Measurements from ENCODE around the gene LMNA.

DNA sequence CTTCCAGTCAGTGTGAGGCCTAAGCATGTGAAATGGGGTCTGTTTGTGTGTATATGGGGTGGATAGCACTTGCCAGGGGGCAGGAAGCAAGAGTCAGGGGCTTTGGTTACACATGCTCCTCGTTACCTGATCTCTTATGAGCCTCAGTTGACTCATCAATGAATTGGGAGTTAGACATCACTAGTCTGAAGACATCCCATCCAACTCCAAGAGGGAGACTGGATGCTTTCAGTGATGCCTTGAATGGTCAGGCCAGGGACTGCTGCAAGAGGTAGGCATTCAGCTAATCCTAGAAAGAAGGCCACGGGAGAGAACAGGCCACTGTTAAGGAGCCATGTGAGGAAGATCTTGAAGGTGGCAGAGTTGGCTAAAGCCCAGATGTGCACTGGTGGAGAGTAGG is 47.2 kb upstream of the LMNA start:
- TF ChIP-seq, protein P1, sequence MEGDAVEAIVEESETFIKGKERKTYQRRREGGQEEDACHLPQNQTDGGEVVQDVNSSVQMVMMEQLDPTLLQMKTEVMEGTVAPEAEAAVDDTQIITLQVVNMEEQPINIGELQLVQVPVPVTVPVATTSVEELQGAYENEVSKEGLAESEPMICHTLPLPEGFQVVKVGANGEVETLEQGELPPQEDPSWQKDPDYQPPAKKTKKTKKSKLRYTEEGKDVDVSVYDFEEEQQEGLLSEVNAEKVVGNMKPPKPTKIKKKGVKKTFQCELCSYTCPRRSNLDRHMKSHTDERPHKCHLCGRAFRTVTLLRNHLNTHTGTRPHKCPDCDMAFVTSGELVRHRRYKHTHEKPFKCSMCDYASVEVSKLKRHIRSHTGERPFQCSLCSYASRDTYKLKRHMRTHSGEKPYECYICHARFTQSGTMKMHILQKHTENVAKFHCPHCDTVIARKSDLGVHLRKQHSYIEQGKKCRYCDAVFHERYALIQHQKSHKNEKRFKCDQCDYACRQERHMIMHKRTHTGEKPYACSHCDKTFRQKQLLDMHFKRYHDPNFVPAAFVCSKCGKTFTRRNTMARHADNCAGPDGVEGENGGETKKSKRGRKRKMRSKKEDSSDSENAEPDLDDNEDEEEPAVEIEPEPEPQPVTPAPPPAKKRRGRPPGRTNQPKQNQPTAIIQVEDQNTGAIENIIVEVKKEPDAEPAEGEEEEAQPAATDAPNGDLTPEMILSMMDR (IDR thresholded peaks at IDR 0.05), result no peak
- TF ChIP-seq EP300 (IDR thresholded peaks at IDR 0.05), result no peak
